ACHN (cell line): ENCODE data around the gene THPO.

Source experiments
- DNase-seq: peaks from one replicate; pipeline ENCODE4 v3.0.0-alpha.2; 2015
- in situ Hi-C: cut with HindIII; loops from 2 replicates; pipeline ENCODE4 v1.10.0; 2017; ENCODE audit warnings: low sequenced_read_pairs, low pct_ligation_motif_present, low pct_unique_long_range_greater_than_20kb

Gene THPO

DNA sequence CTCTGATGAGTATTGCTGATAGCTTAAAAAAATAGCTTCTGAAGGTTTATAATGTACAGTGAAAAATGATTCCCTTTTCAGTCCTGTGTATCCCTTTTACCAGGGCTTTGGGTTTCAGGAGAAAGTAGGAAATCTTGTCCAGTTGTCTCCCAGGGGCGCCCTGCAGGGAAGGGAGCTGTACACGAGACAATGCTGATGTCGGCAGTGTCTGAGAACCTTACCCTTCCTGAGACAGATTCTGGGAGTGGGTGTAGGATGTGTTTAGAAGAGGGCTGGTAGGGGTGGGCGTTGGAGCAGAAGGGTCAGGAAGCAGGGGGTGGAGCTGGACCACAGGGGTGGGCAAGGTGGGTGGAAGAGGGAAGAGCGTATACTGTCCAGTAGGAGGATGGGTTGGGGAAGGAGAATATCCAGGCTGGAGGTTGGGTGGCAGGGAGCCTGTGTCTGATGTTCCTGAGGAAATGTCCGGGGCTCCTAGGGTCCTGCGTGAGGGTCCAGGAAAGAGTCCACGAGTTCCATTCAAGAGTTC, 5.6 kb downstream of the THPO start:
- no peak for DNase-seq
- in situ Hi-C loops: loop anchor here (25.0 kb wide), 1 partner anchor 165 kb away; no protein-coding TSS in a partner anchor

DNA sequence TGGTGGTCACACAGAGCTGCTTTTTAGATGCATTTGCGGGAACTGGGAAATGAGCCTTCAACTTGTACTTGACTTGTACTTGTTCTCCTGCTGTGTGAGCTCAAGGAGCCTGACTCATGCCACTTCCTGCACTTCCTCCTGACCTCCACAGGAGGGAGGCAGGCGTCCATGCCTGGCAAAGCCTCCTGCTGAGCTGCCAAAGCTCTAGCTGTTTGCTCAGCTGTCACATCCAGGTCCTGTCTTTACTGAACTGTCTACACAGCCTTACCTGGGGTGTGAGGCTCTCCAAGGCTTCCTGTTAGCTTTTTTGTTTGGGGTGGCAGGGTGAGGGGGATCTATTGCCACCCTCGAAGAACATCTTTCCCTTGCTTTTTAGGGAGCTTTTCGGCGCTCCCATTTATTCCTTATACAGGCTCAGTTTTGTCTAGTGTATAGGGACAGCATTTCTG, 6.4 kb downstream of the THPO start:
- in situ Hi-C loops: loop anchor here (25.0 kb wide), 1 partner anchor 166 kb away; no protein-coding TSS in a partner anchor
- peak; percentile 82 for DNase-seq

DNA sequence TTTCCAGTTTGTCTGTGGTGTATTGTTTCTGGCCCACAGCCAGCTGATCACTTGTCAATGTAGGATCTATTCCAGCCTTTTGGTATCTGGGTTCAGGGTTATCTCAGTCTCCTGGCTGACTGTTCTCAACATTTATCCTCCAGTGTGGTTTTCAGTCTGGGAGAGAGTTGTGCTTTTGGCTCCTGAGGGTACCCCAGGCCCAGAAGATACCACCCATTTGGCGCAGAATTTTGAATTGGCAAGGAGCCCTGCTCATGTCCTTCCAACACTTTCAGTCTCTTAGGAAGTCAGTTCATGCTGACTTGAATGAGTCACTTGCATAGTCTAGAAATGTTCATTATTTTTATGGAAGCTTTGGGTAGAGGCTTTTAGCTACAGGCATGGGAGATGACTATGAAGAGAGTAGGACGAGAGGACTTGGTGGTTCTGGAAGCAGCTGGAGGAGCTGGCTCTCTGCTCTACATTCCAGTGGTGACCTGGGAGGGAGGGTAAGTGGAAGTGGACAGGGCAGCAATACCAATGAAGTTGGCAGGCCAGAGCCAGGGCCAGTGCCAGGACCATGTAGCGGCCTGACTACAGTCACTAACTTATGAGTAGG, 9.3 kb downstream of the THPO start:
- in situ Hi-C loops: loop anchor here (25.0 kb wide), 1 partner anchor 169 kb away; no protein-coding TSS in a partner anchor
- no peak for DNase-seq

DNA sequence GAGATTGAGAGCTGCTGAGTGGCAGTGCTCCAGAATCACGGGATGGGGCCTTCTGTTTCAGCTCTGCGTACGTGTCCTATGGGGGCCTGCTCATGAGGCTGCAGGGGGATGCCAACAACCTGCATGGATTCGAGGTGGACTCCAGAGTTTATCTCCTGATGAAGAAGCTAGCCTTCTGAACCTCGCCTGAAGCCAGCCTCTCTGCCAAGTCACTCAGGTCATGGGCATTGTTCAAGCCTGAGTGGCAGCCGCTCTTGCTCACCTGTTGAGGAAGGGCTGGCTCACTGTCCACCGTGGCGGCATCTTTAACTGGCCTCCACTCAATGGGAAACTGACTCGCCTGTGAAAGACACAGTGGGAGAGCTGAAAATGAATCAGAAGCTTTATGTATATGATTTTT, 9.9 kb downstream of the THPO start:
- DNase-seq: no peak
- in situ Hi-C loops: loop anchor here (25.0 kb wide), 1 partner anchor 169 kb away; no protein-coding TSS in a partner anchor

DNA sequence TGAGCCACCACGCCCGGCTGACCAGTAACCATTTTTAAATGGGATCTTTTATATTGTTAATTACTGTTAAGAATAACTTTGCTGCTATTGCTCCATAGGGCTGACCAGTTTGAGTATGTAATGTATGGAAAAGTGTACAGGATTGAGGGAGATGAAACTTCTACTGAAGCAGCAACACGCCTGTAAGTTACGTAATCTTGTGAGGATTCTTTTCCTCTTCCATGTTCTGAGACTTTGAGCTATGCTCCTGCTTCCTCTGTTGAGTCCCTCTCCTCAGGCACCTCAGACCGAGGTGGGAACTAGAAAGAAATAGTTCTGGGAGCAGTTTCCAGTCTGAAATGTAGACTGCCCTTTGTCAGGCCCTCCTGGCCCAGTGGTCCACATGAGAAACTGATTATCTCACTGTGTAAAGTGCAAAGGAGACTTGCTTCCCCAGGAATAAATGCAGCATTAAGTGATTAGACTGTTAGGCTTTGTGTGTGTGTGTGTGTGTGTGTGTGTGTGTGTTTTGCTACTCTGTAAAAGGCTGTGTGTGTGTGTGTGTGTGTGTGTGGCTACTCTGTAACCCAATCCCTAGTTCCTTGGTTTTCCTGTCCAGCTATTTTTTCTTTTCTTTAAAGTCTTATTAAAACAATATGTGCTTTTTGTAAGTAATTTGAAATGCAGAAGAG, 11.3 kb downstream of the THPO start:
- no peak for DNase-seq
- in situ Hi-C loops: loop anchor here (25.0 kb wide), 1 partner anchor 171 kb away; no protein-coding TSS in a partner anchor

DNA sequence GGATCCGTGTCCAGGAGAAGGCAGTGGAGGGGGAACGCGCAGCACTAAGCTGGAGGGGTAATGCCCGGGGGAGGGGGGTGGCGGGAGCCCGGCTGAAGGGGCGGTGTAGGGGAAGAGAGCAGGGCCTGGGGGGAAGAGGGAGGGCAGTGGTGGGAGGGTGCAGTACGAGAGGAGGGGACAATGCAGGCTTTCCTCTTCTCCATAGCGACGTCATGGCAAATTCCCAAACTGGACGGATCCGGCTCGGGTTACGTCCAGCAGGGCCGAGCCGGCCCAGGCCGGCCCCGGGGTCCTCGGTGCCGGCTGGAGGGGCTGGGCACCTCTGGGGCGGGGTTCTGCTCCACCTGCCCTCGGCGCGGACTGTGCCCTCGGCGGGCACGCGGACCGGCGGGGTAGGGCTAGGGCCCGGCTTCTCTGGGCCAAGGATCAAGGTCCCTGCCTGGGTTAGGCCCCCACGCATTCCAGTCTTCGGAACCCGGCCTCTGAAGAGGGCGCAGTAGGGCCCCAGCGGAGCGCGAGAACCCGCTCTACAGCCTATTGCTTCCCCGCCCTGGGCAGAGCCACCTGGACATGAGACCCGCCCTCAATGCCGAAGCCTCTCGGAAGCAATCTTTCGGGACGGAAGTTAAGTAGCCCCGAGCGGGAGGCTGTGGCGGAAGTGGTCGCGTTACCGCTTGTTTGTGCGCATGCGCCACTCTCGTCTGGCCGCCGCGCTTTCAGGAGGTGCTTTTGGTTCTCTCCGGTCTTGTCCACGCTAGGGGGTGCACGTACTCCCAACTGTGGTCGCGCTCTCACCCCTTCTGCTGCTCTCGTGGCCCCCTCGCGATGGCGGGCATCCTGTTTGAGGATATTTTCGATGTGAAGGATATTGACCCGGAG, 15.1 kb downstream of the THPO start:
- DNase-seq: peak; percentile 95
- in situ Hi-C loops: loop anchor here (25.0 kb wide), 1 partner anchor 174 kb away; no protein-coding TSS in a partner anchor

DNA sequence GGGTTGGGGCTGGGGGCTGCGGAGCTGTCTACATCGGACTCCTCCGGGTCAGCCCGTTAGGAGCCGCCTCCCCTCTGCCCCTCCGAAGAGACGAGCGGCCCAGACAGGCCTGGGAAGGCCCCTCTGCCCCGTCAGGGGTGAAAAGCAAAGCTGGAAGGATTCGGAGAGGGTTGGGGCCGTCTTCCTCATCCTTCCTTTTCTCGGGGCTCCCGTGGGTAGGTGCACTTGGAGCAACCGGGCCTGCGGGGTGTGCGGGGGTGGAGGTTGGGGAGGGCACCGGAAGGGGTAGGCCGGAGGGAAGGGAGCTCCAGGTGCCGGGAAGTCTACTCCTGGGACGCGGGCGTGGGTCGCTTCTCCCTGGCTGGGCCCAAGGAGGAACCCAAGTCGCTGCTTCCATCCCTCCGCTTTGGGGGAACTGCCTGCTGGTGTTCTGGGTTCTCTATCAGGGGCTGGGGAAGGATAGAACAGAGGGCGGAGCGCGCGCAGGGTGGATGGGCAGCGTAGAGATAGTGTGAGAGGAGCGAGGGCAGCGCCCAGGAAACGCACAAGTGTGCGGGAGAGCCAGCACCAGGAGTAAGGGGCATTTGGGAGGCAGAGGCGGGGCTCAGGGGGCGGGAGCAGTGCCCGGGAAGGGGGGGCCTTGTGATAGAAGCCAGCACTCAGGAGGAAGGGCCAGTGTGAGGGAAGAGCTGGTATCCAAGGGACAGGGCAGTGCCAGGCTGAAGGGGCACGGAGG, 15.9 kb downstream of the THPO start:
- peak; percentile 73 for DNase-seq
- in situ Hi-C loops: loop anchor here (25.0 kb wide), 1 partner anchor 175 kb away; no protein-coding TSS in a partner anchor

DNA sequence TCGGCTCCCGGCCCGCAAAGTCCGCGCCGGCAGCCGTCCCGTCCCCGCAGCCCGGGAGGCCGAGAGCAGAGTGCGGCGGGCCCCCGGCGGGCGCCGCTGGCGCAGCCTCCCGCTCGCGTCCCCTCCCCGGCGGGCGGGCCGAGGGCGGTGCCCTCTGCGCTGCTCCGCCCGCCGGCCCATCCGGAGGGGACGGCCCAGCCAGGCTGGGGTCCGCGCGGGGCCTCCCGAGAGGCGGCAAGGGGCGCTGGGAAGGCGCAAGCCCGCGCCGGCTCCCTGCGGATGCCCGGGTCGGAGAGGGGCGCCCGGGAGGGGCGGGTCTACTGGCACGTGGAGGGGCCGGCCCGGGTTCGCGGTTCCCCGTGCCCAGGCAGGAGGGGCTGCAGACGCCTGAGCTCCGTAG, 16.5 kb downstream of the THPO start, which contains the start of the genes CLCN2 and POLR2H:
TSS of gene CLCN2 (minus strand) at position 74 of the 400 bp plus-strand sequence. CDS start 126 bp downstream, outside the sequence.
TSS of gene POLR2H (plus strand) at position 179 of the 400 bp plus-strand sequence. CDS start 1,783 bp downstream, outside the sequence.
- in situ Hi-C loops: loop anchor here (25.0 kb wide), 1 partner anchor 176 kb away; no protein-coding TSS in a partner anchor
- DNase-seq: peak; percentile 69

DNA sequence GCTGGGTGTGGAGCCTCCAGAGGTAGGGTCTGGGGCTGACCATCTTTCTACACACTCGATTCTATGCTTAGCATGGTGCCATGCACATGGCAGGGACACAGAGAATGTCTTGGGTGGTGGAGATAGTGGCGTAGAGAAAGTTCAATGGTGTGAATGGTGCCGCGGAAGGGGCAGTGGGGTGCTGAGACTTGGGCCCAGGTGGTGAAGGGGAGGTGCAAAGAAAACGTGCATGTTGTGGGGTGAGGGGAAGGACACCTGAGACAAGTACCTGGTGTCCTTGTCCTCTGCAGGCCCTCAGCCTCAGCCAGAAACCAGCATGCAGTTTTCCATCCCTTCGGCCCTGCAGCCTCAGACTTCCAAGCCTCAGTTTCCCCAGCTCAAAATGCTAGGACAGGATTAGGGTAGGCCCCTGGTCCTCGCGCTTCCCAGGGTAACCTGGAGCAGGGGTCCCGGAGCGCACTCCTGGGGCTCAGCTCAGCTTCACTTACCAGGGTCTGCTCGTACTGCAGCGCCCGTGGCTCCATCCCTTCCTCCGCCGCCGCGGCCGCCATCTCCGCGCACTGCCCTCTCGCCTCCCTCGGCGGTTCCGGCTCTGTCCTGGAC, 17.0 kb downstream of the THPO start:
- no peak for DNase-seq
- in situ Hi-C loops: loop anchor here (25.0 kb wide), 1 partner anchor 176 kb away; no protein-coding TSS in a partner anchor

DNA sequence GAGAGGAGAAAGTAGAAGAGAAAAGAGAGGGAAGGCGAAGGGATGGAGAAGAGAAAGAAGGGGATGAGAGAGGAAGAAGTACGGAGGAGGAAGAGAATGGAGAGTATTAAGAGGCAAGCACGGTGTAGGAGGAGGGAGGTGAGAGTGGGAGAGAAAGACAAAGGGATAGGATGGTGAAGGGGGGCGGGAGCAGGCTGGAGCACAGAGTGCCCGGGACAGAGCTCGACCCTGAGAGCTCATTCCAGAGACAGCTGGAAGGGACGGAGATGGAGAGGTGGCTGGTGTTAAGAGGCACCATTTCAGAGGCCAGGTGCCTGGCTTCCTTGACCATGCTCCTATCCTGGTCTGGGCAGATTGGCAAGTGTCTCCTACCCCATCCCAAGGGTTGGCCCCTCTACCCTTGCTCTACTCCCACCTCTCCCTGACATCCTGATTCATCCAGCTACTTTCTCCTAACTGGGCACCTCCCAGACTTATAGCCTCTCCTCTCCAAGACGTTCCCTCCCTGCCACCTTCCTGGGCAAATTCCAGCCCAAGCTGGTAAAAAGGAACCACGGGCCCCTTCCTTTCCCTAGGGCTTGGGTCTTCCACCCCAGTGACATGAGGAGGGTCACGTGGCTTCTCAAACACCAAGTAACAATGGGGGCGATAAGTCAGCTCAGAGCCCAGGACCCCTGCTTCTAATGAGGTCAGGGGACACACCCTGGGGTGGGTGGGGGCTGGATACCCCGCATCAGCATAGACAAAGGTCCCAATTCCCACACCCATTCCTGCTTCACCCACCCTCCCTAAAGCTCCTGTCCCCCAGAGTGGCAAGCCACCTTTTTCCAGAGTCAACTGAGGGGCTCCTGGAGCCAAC, 17.7 kb downstream of the THPO start:
- DNase-seq: no peak
- in situ Hi-C loops: loop anchor here (25.0 kb wide), 1 partner anchor 177 kb away; no protein-coding TSS in a partner anchor

DNA sequence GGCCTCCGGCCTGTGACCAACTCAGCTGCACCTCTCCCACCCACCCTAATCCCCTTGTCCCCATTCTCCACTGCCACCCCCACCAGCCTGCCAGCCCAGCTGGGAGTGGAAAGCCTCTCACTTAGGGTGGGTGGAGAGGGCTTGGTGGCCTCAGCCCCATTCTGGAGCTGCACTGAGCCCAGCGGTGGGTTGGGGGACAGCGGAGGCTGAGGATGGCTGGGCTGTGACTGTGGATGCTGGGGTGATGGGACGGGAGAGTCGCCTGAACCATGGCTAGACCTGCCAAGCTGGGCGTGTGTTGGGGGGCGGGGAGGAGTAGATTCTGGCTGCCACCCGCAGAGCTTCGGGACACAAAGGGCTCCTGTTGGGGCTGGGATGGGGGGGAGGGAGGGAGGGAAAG, 18.4 kb downstream of the THPO start:
- no peak for DNase-seq
- in situ Hi-C loops: loop anchor here (25.0 kb wide), 1 partner anchor 178 kb away; no protein-coding TSS in a partner anchor

DNA sequence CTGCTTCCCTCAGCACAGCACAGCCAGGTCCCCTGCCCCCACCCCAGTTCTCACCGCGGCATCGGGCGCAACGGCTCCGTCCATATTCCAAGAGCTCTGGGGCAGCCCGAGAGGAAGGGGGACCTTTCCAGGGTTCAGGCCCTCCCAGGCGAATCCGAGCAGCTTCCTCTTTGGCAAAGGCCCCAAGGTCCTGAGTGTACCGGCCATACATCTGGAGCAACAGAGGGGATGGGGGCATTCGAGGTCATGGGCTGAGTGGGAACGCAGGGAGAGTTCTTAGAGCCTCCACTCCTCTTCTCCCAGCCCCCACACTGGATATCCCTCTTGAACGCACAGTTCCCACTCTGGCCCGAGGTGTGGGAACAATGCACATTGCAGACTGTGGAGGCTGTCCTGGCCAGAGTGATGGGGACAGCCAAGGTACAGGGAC, 19.1 kb downstream of the THPO start:
- no peak for DNase-seq
- in situ Hi-C loops: loop anchor here (25.0 kb wide), 1 partner anchor 178 kb away; no protein-coding TSS in a partner anchor

DNA sequence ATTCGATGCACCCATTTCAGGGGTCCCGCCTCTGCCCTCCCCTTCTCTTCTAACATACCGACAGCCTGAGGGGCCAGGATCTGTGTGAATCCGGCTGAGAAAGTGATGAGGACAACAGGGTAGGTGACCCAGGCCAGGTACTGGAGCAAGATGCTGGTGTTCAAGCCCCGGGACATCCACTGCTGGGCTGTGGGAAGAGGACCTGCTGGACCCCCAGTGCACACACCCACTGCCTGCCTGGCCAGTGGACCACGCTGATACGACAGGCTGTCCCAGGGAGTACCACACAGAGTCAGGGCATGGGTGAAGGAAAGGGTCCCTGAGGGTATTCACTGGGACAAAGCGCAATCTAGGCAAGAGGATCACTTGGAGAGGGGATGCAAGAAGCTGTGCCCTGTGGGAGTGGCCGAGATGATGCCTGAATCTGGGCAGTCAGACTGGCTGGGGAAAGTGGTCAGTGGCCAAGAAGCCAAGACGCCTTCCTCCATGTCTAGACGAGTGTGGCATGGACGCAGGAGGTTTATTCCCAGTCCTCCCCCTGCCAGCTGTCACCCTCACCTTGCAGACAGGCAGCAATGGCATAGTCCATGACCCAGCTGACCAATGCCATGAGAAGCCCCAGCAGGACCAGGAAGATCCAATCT, 19.8 kb downstream of the THPO start:
- DNase-seq: no peak
- in situ Hi-C loops: loop anchor here (25.0 kb wide), 1 partner anchor 179 kb away; no protein-coding TSS in a partner anchor

DNA sequence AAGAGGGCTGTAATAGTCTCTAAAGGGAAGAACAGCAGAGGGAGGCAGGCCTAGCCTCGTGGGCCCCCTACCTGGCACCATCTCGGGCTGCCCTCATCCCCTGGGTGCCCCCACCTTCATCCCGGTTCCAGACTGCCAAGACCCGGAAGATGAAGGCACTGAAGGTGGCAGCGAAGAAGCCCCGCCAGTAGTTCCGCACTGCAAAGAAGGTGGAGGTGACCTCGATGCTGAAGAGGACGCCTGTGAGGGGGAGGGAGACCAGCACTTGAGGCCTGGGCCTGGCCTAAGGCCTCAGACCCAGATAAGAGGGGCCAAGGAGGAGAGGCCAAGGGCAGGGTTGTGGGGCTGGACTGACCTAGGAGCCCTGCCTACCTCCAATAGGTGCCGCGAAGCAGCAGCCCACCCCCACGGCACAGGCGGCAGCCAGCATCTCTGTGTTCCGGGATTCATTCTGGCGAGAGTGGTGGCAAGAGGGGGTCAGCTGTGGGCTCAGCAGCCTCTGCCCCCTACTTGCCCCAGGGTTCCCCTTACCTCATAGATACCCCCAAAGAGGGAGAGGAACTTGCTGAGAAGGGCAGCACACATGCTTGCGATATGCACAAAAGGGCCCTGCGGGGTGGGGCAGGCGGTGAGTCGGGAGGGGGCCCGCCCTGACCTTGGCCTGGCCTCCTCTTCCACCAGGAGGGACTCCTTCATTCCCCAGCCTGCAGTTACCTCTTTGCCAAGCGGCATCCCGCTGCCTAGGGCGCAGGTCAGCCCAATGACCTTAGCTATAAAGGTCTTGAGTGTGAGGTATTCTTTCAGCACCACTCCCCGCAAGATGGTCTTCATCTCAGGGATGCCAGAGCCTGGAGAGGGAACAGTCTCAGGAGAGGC, 20.5 kb downstream of the THPO start:
- DNase-seq: no peak
- in situ Hi-C loops: loop anchor here (25.0 kb wide), 1 partner anchor 180 kb away; no protein-coding TSS in a partner anchor
